Measurements from ENCODE around the gene LZTR1.

The LZTR1 gene

DNA sequence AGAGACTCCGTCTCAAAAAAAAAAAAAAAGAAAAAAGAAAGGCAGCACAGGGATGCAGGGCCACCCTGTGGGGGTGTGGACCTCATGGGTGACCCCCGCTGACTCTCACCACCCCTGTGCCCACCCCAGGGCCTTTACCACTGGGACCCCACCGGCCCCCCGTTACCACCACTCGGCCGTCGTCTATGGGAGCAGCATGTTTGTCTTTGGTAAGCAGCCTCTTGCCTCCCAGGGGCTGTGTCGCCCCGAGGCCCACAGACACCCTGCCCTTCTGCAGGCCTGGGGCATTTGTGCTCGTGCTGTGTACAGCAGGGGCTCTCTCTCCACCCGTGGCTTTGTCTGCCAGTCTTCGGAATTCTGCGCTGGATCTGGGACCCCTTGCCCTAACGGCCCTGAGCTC is 5.3 kb downstream of the LZTR1 start:
- H3K9ac ChIP-seq (ENCODE audit: low read depth, low read length), result no peak overlapping the region

GRCh38 chr22:20988573-20989322 is 6.7 kb downstream of the LZTR1 start:
- Histone ChIP-seq H3K4me1 (ENCODE audit: control insufficient read depth, insufficient read depth, low read length) (no peaks in the 10 kb centered on the region), H3K27ac (ENCODE audit: low read depth, low read length) (no peak overlapping the region), H3K27me3 (ENCODE audit: control insufficient read depth, insufficient read depth, low read length) (no peaks in the 10 kb centered on the region), H3K4me3 (ENCODE audit: low read depth, low read length) (no peak overlapping the region), H3K9ac (ENCODE audit: low read depth, low read length) (no peak overlapping the region), H3K9me3 (ENCODE audit: control insufficient read depth, insufficient read depth, low read length) (no peaks in the 10 kb centered on the region), H3K36me3 (ENCODE audit: control insufficient read depth, insufficient read depth, low read length) (peaks cover 51% of the 10 kb centered on the region)

More for the DNA sequence above, 5.3 kb downstream of the LZTR1 start:
- H3K27ac ChIP-seq (ENCODE audit: low read depth, low read length), result no peak overlapping the region
- no peaks in the 10 kb centered on the region for H3K9me3 ChIP-seq (ENCODE audit: control insufficient read depth, insufficient read depth, low read length)
- peaks cover 5% of the 10 kb centered on the region for H3K27me3 ChIP-seq (ENCODE audit: control insufficient read depth, insufficient read depth, low read length)
- no peak overlapping the region for H3K4me3 ChIP-seq (ENCODE audit: low read depth, low read length)
- H3K36me3 ChIP-seq (ENCODE audit: control insufficient read depth, insufficient read depth, low read length), result peaks cover 44% of the 10 kb centered on the region
- H3K4me1 ChIP-seq (ENCODE audit: control insufficient read depth, insufficient read depth, low read length), result no peaks in the 10 kb centered on the region

DNA sequence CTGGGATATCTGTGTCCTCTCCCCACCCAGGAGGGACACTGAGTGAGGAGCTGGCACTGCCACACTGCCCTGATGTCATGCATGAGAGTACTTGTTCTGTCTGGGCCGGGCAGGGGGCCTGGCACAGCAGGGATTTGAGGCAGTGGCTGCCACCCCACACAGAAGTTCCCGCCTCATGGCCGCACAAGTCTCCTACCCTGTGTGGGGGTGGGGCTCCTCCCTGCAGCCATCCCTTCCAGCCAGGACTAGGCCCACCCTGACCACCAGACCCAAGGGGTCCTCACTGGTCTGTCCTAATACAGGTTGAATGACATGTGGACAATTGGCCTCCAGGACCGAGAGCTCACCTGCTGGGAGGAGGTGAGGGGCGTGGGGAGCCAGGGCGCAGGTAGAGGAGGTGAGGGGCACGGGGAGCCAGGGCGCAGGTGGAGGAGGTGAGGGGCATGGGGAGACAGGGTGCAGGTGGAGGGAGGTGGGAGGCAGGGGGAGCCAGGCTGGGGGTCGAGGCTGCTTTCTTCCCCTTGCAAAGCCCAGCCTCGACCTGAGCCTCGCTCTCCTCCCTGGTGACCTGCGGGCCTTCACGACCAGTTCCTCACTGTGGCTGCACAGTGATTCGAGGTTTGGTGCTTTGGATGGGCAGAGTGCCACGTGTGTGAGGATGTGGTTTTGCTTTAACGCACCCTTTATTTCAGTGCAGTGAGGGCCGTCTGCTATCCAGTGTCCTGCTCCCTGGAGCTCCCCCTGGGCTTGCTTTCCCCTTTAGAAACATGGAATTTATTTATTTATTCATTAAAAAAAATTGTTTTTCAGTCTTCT is 7.4 kb downstream of the LZTR1 start:
- peaks cover 48% of the 10 kb centered on the region for H3K36me3 ChIP-seq (ENCODE audit: control insufficient read depth, insufficient read depth, low read length)
- no peak overlapping the region for H3K9ac ChIP-seq (ENCODE audit: low read depth, low read length)

DNA sequence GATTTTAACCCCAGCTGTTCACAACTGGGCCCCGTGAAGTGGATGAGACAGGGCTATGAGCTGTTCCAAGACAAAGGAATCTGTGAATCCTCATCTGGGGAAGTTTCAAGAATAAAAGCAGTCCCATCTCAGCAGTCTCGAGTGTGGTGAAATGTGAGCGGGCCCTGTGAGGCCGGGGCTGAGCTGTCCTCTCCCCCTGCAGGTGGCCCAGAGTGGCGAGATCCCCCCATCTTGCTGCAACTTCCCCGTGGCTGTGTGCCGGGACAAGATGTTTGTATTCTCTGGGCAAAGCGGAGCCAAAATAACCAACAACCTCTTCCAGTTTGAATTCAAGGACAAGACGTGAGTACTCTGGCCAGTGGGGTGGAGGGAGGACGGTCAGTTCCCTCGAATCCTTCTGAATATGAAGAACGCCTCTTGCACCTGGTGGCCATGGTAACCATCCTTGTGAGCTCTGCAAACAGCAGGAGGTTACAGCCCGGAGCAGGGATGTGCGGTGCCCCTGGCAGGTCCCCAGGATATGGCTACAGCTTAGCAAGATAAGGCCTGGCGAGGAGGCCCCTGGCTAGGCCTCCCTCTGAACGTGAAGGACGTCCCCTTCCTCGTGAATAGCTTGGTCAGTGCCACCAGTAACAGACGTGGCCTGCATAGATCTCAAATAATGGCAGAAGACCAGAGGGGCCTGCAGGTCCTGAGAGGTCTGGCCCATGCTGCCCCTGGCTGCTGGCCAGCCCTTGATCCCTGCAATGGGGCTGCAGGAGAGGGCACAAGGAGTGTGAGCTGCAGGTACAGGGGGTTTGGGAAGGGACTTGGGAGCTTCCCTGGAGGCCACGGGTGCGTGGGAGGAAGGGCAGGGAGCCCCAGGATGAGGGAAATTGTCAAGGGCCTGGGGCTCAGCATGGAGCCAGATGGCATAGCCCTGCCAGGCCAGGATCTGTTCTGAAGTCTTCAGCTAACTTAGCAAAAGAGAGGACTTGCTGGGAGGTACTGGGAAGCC is 8.4 kb downstream of the LZTR1 start:
- no peaks in the 10 kb centered on the region for H3K9me3 ChIP-seq (ENCODE audit: control insufficient read depth, insufficient read depth, low read length)
- H3K9ac ChIP-seq (ENCODE audit: low read depth, low read length), result no peak overlapping the region
- no peak overlapping the region for H3K4me3 ChIP-seq (ENCODE audit: low read depth, low read length)
- no peaks in the 10 kb centered on the region for H3K4me1 ChIP-seq (ENCODE audit: control insufficient read depth, insufficient read depth, low read length)
- H3K27me3 ChIP-seq (ENCODE audit: control insufficient read depth, insufficient read depth, low read length), result no peaks in the 10 kb centered on the region
- H3K36me3 ChIP-seq (ENCODE audit: control insufficient read depth, insufficient read depth, low read length), result peaks cover 48% of the 10 kb centered on the region
- no peak overlapping the region for H3K27ac ChIP-seq (ENCODE audit: low read depth, low read length)

More for the DNA sequence above, 7.4 kb downstream of the LZTR1 start:
- no peaks in the 10 kb centered on the region for H3K9me3 ChIP-seq (ENCODE audit: control insufficient read depth, insufficient read depth, low read length)
- H3K4me1 ChIP-seq (ENCODE audit: control insufficient read depth, insufficient read depth, low read length), result no peaks in the 10 kb centered on the region
- no peak overlapping the region for H3K4me3 ChIP-seq (ENCODE audit: low read depth, low read length)
- no peaks in the 10 kb centered on the region for H3K27me3 ChIP-seq (ENCODE audit: control insufficient read depth, insufficient read depth, low read length)
- H3K27ac ChIP-seq (ENCODE audit: low read depth, low read length), result no peak overlapping the region

DNA sequence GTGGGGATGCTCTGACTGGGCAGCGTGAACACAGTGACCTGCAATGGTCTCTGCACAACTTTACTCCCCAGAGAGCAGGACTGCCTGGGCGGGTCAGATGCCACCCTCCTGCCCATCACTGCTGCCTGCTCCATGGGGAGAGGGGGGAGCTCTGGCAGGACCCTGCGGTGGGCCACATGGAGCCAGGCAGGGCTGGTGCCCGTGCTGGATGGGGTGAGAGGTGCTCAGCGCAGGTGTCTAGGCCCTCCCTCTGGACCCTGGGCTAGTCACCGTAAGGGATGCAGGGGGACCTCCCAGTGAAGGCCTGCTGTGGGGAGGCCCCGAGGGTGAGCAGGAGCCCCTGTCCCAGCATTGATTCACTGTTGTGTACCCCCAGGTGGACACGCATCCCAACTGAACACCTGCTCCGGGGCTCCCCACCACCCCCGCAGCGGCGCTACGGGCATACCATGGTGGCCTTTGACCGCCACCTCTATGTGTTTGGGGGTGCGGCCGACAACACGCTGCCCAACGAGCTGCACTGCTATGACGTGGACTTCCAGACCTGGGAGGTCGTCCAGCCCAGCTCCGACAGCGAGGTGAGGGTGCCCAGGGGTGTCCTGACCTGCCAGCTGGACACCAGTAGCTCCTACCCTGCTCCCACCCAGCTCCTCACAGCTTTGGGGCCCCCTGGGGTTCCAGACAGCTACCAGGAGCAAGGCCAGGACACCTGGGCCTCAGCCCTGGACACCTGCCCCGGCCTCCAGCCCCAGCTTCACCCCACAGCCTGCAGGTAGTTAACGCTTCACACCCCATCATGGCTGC is 9.4 kb downstream of the LZTR1 start:
- H3K4me3 ChIP-seq (ENCODE audit: low read depth, low read length), result no peak overlapping the region
- no peak overlapping the region for H3K27ac ChIP-seq (ENCODE audit: low read depth, low read length)
- H3K36me3 ChIP-seq (ENCODE audit: control insufficient read depth, insufficient read depth, low read length), result peaks cover 41% of the 10 kb centered on the region
- H3K4me1 ChIP-seq (ENCODE audit: control insufficient read depth, insufficient read depth, low read length), result no peaks in the 10 kb centered on the region
- H3K9ac ChIP-seq (ENCODE audit: low read depth, low read length), result no peak overlapping the region
- no peaks in the 10 kb centered on the region for H3K27me3 ChIP-seq (ENCODE audit: control insufficient read depth, insufficient read depth, low read length)
- no peaks in the 10 kb centered on the region for H3K9me3 ChIP-seq (ENCODE audit: control insufficient read depth, insufficient read depth, low read length)

GRCh38 chr22:20992056-20992442 is 10.0 kb downstream of the LZTR1 start:
- Histone ChIP-seq H3K27ac (ENCODE audit: low read depth, low read length) (no peak overlapping the region), H3K4me1 (ENCODE audit: control insufficient read depth, insufficient read depth, low read length) (no peaks in the 10 kb centered on the region), H3K27me3 (ENCODE audit: control insufficient read depth, insufficient read depth, low read length) (no peaks in the 10 kb centered on the region), H3K9ac (ENCODE audit: low read depth, low read length) (no peak overlapping the region), H3K36me3 (ENCODE audit: control insufficient read depth, insufficient read depth, low read length) (peaks cover 41% of the 10 kb centered on the region), H3K4me3 (ENCODE audit: low read depth, low read length) (no peak overlapping the region), H3K9me3 (ENCODE audit: control insufficient read depth, insufficient read depth, low read length) (no peaks in the 10 kb centered on the region)

DNA sequence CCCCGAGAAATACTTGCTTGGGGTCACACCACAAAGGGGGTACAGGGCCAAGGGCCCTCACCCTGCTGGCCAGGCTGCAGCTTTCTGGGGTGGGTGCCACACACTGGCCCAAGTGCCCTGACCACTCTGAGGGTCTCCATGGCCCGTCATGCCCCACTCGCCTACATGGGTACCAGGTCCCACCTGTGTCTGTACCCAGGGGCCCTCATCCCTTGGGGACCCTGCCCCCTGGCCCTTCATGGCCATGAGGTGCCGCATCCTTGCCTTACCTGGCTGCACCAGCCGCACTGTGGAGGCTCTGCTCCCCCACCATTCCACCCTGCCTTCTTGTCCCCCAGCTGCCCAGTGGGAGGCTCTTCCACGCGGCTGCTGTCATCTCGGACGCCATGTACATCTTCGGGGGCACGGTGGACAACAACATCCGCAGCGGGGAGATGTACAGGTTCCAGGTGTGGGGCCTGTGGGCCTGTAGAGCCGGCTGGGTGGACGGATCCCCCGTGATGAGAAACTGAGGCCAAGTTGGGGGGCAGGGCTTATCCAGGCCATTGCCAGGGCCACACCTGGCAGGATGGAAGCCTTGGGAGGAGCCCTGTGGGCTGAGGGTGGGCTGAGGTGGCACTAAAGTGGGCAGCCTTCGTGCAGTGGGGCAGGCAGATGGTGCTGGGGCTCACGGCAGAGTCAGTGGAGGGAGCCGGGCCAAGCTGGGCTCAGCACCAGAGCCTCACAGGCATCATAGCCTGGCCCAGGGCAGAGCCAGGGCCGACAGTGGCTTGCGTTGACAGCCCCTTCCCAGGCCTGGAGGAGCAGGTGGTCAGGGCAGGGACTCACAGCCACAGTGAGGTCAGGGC is 10.6 kb downstream of the LZTR1 start:
- Histone ChIP-seq H3K36me3 (ENCODE audit: control insufficient read depth, insufficient read depth, low read length) (peaks cover 35% of the 10 kb centered on the region), H3K9ac (ENCODE audit: low read depth, low read length) (no peak overlapping the region), H3K27me3 (ENCODE audit: control insufficient read depth, insufficient read depth, low read length) (no peaks in the 10 kb centered on the region), H3K9me3 (ENCODE audit: control insufficient read depth, insufficient read depth, low read length) (no peaks in the 10 kb centered on the region), H3K4me3 (ENCODE audit: low read depth, low read length) (no peak overlapping the region), H3K27ac (ENCODE audit: low read depth, low read length) (no peak overlapping the region), H3K4me1 (ENCODE audit: control insufficient read depth, insufficient read depth, low read length) (no peaks in the 10 kb centered on the region)

GRCh38 chr22:20993304-20994127 is 11.4 kb downstream of the LZTR1 start:
- no peak overlapping the region for H3K9ac ChIP-seq (ENCODE audit: low read depth, low read length)
- H3K36me3 ChIP-seq (ENCODE audit: control insufficient read depth, insufficient read depth, low read length), result peaks cover 28% of the 10 kb centered on the region
- no peaks in the 10 kb centered on the region for H3K9me3 ChIP-seq (ENCODE audit: control insufficient read depth, insufficient read depth, low read length)
- no peak overlapping the region for H3K4me3 ChIP-seq (ENCODE audit: low read depth, low read length)
- no peaks in the 10 kb centered on the region for H3K4me1 ChIP-seq (ENCODE audit: control insufficient read depth, insufficient read depth, low read length)
- H3K27me3 ChIP-seq (ENCODE audit: control insufficient read depth, insufficient read depth, low read length), result no peaks in the 10 kb centered on the region
- no peak overlapping the region for H3K27ac ChIP-seq (ENCODE audit: low read depth, low read length)
